NCI-H187 treated with DMSO at 0.1 percent for 48 hours (cell line): ENCODE results near the gene GJA1.

Experiments
- DNase-seq: peaks from one replicate; lab custom pipeline; 2025; lab: John Stamatoyannopoulos, UW

GJA1 gene

DNA sequence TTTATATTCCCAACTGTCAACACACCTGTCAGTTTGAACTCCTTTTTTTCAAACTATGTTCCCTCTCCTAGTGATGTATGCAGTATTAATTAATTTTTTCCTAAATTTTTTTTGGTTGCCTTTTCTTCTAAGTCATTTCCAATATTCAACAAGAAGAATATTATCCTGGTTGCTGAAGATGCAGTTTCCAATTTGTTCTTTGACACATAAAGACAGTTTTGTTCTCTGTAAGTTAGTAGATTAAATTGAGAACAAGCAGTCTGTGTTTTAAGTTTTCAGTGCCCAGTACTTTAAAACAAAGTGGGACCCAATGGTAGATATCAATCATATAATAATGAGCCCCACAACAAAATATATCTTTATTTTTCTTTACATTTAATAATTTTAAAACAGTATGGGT is 47.3 kb downstream of the GJA1 start:
- DNase-seq, result no peak

GRCh38 chr6:121485359-121485811 is 49.9 kb downstream of the GJA1 start:
- no peak for DNase-seq

DNA sequence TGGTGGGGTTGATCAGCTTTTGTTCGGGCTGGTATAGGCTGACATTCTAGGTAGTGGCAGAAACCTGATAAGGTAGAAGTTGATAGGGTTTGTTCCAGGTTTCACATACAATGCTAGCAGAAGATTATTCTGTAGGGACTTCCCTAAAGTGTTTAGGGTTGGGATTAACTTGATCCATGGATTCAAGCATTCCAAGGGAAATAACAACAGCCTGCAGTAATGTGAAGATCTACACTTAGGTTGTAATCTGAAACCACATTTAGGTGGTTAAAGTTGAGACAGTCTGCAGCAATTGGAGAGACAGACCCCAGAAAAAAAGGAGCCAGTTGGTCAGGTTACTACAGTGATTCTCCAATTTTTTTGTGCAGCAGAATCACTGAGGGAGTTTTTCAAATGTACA is 56.1 kb downstream of the GJA1 start:
- DNase-seq, result no peak

GRCh38 chr6:121492536-121492935 is 57.1 kb downstream of the GJA1 start:
- DNase-seq, result no peak

DNA sequence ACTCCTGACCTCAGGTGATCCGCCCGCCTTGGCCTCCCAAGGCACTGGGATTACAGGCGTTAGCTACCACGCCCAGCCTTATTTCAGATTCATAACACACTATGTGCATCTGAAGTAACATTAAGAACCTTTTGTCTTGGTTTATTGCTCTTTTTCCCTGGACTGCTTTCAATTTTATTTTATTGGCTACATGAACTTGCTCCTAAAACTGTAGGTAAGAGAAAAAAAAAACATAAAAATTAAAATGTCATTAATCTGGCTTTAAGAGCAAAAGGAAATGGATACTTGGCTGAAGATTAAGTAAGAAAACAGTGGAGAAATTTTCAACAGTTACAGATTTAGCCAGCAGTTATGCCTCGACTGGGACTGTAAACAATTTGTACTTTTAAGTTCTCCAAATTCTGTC is 62.5 kb downstream of the GJA1 start:
- no peak for DNase-seq

- no peak for DNase-seq
Observed at GRCh38 chr6:121498481-121499276, 63.2 kb downstream of the GJA1 start.
